Fibroblast of peridontal ligament (primary cell): ENCODE data around the gene TMBIM4.
A peak's percentile ranks its signal among the peaks of the same experiment; 100 is the strongest.

ENCODE experiments used
- DNase-seq: peaks from one replicate; pipeline ENCODE4 v3.0.0-alpha.2; 2010; ENCODE audit errors: extremely low read depth

The TMBIM4 gene

DNA sequence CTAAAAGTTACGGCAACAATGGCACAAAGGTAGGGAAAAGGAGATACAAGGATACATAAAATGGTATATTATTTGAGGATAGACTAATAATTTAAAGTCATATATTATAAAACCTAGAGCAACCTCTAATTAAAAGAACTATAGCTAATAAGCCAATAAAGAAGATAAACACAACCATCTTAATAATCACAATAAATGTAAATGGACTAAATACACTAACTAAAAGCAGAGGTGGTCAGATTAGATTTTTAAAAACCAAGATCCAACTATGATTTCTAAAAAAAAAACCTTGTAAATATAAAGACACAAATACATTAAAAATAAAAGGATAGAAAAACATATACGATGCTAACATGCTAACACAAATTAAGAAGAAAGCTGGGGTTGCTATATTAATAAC lies 28.5 kb downstream of the TMBIM4 start:
- no peak for DNase-seq

DNA sequence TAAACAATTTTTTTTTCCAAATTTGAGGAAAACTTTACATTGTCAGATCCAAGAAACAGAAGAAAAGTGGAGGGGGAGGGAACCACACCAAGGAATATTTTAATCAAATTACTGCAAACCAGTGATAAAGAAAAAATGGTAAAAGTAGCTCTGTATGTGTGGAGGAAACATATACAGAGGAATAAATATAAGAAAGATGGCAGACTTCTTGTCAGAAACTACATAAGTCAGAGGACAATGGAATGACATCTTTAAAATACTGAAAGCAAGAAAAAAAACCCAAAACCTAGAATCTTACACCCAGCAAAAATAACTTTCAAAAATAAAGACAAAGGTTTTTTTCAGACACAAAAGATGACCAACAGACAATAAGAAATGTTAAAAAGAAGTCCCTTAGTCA lies 29.1 kb downstream of the TMBIM4 start:
- DNase-seq: no peak

- DNase-seq: no peak
Observed at GRCh38 chr12:66139328-66139727, 30.5 kb downstream of the TMBIM4 start.

DNA sequence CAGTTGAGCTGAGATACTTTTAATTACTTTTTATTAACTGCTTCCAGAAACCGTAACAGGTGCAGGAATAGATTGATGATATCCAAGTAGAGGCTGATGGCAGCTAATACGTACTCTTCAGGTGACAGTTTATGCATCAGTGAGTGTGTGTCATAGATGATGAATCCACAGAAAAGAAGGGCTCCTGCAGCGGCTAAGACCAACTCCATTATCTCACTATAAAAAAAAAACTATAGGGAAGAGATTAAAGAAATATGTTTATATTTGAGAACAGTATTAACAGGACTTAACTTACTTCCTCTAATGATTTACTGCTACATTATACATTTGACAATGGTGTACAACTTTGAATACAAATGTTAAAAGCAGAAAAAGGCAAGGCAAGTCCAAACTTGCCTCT lies 31.9 kb downstream of the TMBIM4 start:
- no peak for DNase-seq

GRCh38 chr12:66132408-66132807 lies 37.4 kb downstream of the TMBIM4 start:
- no peak for DNase-seq

- DNase-seq: no peak
Observed at GRCh38 chr12:66131067-66131688, 38.6 kb downstream of the TMBIM4 start.

DNA sequence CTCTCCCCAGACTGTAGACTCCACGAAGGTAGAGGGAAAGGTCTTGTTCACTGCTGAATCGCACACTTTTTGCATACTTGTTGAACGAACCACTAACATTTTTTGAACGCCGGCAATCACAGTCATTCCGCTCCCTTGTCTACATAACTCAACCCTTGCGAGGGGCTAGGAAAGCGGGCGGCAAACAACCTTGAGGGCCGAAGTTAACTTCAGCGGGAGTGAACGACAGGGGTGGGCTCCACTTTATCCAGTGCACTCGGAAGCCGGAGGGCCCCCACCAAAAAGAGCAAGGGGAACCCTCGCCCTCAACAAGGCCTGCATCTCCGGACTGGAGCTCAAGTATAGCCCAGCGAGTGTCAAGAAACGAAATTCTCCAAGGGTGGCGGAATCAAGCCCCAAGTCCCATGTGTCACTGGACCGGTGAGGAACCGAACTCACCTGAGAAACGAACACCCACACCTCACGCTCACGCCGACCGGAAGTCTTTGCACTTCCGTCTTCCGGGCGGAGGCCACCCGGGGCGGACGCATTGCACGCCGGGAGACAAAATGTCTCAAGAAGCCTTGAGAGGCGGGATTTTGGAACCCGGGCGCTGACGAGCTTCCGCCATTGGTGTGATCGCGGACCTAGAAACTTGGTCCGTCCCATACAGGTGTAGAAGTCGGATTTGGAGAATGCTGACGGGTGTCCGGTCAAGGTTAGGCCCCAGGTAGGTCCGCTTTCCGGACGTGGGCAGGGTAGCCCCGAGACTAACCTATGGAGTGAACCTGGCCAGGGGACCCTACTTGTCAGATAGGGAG lies 39.3 kb downstream of the TMBIM4 start, which contains the start of gene LLPH:
LLPH (minus strand) TSS at position 484 of the 800 bp plus-strand sequence. CDS start 1,644 bp downstream, outside the sequence.
- peak; percentile 79 for DNase-seq

- DNase-seq: peak; percentile 47
Observed at GRCh38 chr12:66129934-66130266, 39.9 kb downstream of the TMBIM4 start.

- no peak for DNase-seq
Observed at GRCh38 chr12:66127650-66128049, 42.1 kb downstream of the TMBIM4 start.

DNA sequence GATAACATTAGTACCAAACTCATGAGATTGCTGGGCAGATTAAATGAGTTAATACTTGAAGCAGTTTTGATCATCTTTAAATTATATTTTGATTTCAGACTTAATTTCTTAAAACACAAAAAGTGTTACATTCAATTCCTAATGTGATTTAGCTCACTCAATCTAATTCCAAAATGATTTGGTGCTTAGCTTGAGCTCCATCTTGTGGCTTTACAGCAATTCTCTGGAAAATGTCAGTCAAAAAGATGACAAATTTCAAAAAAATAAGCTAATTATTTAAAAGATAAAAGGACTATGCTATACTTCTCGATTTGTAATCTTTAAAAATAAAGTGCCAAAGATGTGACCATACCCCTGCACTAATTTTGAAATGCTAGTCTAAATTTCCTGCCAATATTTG lies 49.3 kb downstream of the TMBIM4 start:
- DNase-seq: peak; percentile 28

DNA sequence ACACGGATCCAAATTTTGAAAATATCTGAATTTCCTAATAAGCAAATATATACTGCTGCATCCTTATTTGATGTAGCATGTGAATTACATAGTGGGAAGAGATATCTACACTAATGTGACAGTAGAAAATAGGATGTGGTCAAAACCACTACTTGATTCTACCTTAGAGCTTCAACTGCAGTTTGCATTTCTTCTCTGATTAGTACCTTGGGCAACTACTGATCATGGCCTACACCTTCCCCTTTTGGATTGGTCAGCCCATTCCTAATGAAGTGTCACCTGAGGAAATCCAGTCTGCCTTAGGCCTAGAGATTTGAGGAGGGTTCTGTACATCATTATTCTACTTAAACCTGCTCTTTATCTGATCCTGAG lies 49.9 kb downstream of the TMBIM4 start:
- no peak for DNase-seq

- peak; percentile 62 for DNase-seq
Observed at GRCh38 chr12:66119229-66119869, 50.4 kb downstream of the TMBIM4 start.

DNA sequence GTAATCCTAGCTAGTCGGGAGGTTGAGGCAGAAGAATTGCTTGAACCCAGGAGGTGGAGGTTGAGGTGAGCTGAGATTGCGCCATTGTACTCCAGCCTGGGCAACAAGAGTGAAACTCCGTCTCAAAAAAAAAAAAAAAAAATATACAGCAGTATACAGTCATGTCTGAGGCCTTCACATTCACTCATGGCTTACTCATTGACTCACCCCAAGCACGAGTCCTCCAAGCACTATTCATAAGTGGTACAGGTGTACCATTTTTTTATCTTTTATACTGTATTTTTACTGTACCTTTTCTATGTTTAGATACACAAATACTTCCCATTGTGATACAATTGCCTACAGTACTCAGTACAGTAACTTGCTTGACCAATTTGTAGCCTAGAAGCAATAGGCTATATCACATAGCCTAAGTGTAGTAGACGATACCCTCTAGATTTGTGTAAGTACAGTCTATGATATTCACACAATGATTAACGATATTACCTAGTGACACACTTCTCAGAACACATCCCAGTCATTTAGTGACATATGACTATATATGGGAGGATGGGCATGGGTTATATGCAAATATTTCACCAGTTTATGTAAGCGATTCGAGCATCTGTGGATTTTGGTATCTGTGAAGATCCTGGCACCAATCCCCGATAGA lies 51.4 kb downstream of the TMBIM4 start:
- DNase-seq: no peak

DNA sequence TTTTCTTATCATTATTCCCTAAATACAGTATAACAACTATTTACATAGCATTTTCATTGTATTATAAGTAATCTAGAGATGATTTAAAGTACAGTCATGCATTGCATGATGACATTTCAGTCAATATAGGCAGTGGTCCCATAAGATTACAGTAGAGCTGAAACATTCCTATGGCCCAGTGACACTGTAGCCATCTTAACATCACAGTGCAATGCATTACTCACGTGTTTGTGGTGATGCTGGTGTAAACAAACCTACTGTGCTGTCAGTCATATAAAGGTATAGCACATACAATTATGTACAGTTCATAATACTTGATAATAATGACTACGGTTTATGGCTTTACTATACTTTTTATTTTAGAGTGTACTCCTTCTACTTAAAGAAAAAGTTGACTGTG lies 52.6 kb downstream of the TMBIM4 start:
- DNase-seq: no peak

- no peak for DNase-seq
Observed at GRCh38 chr12:66115071-66115600, 54.7 kb downstream of the TMBIM4 start.

GRCh38 chr12:66113471-66113870 lies 56.3 kb downstream of the TMBIM4 start:
- no peak for DNase-seq

- peak; percentile 35 for DNase-seq
Observed at GRCh38 chr12:66111605-66112004, 58.2 kb downstream of the TMBIM4 start.

DNA sequence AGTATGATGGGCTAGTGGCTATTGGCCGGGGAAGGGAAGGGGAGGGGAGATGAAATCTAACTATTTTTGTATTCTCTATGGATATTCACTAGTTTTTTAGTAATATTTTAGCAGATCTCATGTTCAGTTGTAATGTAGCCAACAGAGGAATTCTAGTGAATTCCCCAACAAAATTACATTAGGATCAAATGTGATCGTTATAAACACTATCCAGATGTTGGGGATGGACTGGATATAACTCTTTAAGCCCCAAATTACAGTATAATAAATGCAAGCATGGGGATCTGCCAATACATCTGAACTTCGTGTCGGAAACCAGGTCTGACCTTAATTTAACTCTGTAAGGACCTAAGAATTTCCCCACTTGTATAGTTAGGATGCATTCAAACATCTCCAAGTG lies 60.7 kb downstream of the TMBIM4 start:
- peak; percentile 51 for DNase-seq

GRCh38 chr12:66108386-66108785 lies 61.4 kb downstream of the TMBIM4 start:
- DNase-seq: no peak

- DNase-seq: peak; percentile 98
Observed at GRCh38 chr12:66107451-66107915, 62.3 kb downstream of the TMBIM4 start.

DNA sequence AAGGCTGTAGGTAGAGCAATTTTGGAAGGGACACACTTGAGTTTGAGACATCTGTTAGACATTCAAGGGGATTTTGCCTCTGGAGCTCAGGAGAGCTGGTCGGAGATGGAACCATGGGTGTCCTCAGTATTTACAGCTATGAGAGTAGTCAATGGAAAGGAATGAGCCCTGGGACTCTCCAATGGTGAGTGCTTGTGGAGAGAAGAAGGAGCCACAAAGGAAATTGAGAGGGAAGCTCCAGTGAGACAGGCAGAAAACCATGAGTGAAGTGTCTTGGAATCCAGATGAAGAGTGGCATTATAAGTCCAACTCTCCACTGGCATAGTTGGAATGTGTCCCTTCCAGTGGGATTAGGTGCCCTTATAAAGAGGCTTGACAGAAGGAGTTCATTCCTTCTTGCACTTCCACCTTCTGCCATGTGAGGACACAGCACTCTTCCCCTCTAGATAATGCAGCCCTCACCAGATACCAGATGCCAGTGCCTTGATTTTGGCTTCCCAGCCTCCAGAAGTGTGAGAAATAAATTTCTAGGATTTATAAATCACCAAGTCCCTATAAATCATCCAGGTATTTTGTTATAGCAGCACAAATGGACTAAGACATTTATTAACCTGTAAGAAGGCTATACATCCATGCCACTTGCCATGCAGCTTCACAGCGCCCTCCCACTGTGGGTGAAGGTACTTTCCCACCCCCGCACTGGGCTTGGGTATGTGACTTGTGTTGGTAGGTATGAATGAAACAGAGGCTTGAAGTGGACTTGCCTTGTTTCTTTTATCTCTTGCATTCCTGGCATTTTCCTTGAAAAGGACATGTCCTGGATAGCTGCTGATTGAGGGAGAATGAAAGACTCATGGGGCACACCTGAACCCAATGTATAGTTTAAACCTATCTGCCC lies 66.5 kb downstream of the TMBIM4 start:
- no peak for DNase-seq
